Measurements from ENCODE around the gene IL1RAPL1.

Gene IL1RAPL1

GRCh38 chrX:29143756-29144155 lies 556.5 kb downstream of the IL1RAPL1 start:
- H3K36me3 ChIP-seq (replicated peaks), result no peaks in the 10 kb centered on the region
- no peak overlapping the region for H3K27ac ChIP-seq
- no peak for TF ChIP-seq CTCF (IDR thresholded peaks at IDR 0.05; ENCODE audit: low read depth, low read length, missing control alignments)
- no peak overlapping the region for H3K4me3 ChIP-seq (ENCODE audit: low read depth, low read length)
- H3K27me3 ChIP-seq (replicated peaks), result no peaks in the 10 kb centered on the region
- no peak for DNase-seq
- in situ Hi-C loops (cut with HindIII; ENCODE audit: low pct_ligation_motif_present, low sequenced_read_pairs), result no loop called here

- Histone ChIP-seq H3K27ac (no peak overlapping the region), H3K27me3 (replicated peaks) (no peaks in the 10 kb centered on the region), H3K36me3 (replicated peaks) (no peaks in the 10 kb centered on the region), H3K4me3 (ENCODE audit: low read depth, low read length) (no peak overlapping the region)
- in situ Hi-C loops (cut with HindIII; ENCODE audit: low pct_ligation_motif_present, low sequenced_read_pairs), result no loop called here
- TF ChIP-seq CTCF (IDR thresholded peaks at IDR 0.05; ENCODE audit: low read depth, low read length, missing control alignments), result no peak
- DNase-seq, result no peak
Observed at GRCh38 chrX:29145316-29145715, 558.1 kb downstream of the IL1RAPL1 start.

- DNase-seq, result no peak
- in situ Hi-C loops (cut with HindIII; ENCODE audit: low pct_ligation_motif_present, low sequenced_read_pairs), result no loop called here
- TF ChIP-seq CTCF (IDR thresholded peaks at IDR 0.05; ENCODE audit: low read depth, low read length, missing control alignments), result no peak
- no peaks in the 10 kb centered on the region for H3K36me3 ChIP-seq (replicated peaks)
- H3K4me3 ChIP-seq (ENCODE audit: low read depth, low read length), result no peak overlapping the region
- no peak overlapping the region for H3K27ac ChIP-seq
- no peaks in the 10 kb centered on the region for H3K27me3 ChIP-seq (replicated peaks)
Observed at GRCh38 chrX:29148511-29148910, 561.3 kb downstream of the IL1RAPL1 start.

GRCh38 chrX:29155286-29155685 lies 568.0 kb downstream of the IL1RAPL1 start:
- no peak for TF ChIP-seq CTCF (IDR thresholded peaks at IDR 0.05; ENCODE audit: low read depth, low read length, missing control alignments)
- Histone ChIP-seq H3K27me3 (replicated peaks) (no peaks in the 10 kb centered on the region), H3K4me3 (ENCODE audit: low read depth, low read length) (no peak overlapping the region), H3K36me3 (replicated peaks) (no peaks in the 10 kb centered on the region), H3K27ac (no peak overlapping the region)
- no peak for DNase-seq
- in situ Hi-C loops (cut with HindIII; ENCODE audit: low pct_ligation_motif_present, low sequenced_read_pairs), result no loop called here

- in situ Hi-C loops (cut with HindIII; ENCODE audit: low pct_ligation_motif_present, low sequenced_read_pairs), result no loop called here
- Histone ChIP-seq H3K27me3 (replicated peaks) (no peaks in the 10 kb centered on the region), H3K27ac (peak overlapping the region; percentile 4), H3K36me3 (replicated peaks) (no peaks in the 10 kb centered on the region), H3K4me3 (ENCODE audit: low read depth, low read length) (no peak overlapping the region)
- DNase-seq, result peak; percentile 18
- TF ChIP-seq CTCF (IDR thresholded peaks at IDR 0.05; ENCODE audit: low read depth, low read length, missing control alignments), result no peak
Observed at GRCh38 chrX:29172880-29173279, 585.6 kb downstream of the IL1RAPL1 start.

- no peak overlapping the region for H3K4me3 ChIP-seq (ENCODE audit: low read depth, low read length)
- H3K36me3 ChIP-seq (replicated peaks), result no peaks in the 10 kb centered on the region
- no peak for DNase-seq
- in situ Hi-C loops (cut with HindIII; ENCODE audit: low pct_ligation_motif_present, low sequenced_read_pairs), result no loop called here
- no peak overlapping the region for H3K27ac ChIP-seq
- TF ChIP-seq CTCF (IDR thresholded peaks at IDR 0.05; ENCODE audit: low read depth, low read length, missing control alignments), result no peak
- no peaks in the 10 kb centered on the region for H3K27me3 ChIP-seq (replicated peaks)
Observed at GRCh38 chrX:29187264-29187663, 600.0 kb downstream of the IL1RAPL1 start.

All from brain microvascular endothelial cell (primary cell).